Right atrium auricular region (tissue), 2 donors: ENCODE data around the gene MRTFB. TPM values are rescaled to one million over a fixed set of nuclear protein-coding genes. Genes with fewer than 3 reads are reported as not detected.

Experiments used
- DNase-seq: peaks from one replicate; pipeline ENCODE4 v3.0.0-alpha.2; 2019; ENCODE audit warnings: low spot score
- H3K27ac ChIP-seq, 2 donors: fragments of 200-600 bp; sonication (generic); 1 replicate in 1 of 2; 2 replicates in 1 of 2; pipeline ENCODE4 v1.5.1; 2016 to 2019
- H3K27me3 ChIP-seq, 2 donors: fragments of 200-600 bp; sonication (generic); one replicate each; pipeline versions ENCODE4 v1.5.1 to v1.6.0; 2017 to 2019
- H3K36me3 ChIP-seq: fragments of 200-600 bp; sonication (generic); one replicate; pipeline ENCODE4 v1.5.1; 2016
- H3K4me1 ChIP-seq, 2 donors: fragments of 200-600 bp; sonication (generic); one replicate each; pipeline versions ENCODE4 v1.5.1 to v1.6.0; 2017 to 2019
- H3K4me3 ChIP-seq, 2 donors: fragments of 200-600 bp; sonication (generic); 1 replicate in 1 of 2; 2 replicates in 1 of 2; pipeline ENCODE4 v1.5.1; 2017 to 2019; ENCODE audit warnings: mild to moderate bottlenecking in 1 of 2, moderate library complexity in 1 of 2
- H3K9me3 ChIP-seq, 2 donors: fragments of 200-600 bp; sonication (generic); one replicate each; pipeline ENCODE4 v1.5.1; 2019
- total RNA-seq, 2 donors: library from RNA; depleted of rRNA; stranded (reverse); fragments of >200 nt; gene quantifications; one replicate each; pipeline ENCODE4 v1.1.0, GENCODE V29; 2016
- TF ChIP-seq, protein P1 (sequence below), 2 donors: fragments of 200-600 bp; sonication (generic); IDR thresholded peaks; one replicate each; pipeline ENCODE4 v1.5.1; 2019; ENCODE audit warnings: antibody characterized with exemption in 2 of 2

Gene MRTFB
- total RNA-seq, 2 donors from 2014 or later, result 38.6 to 46.5 TPM

DNA sequence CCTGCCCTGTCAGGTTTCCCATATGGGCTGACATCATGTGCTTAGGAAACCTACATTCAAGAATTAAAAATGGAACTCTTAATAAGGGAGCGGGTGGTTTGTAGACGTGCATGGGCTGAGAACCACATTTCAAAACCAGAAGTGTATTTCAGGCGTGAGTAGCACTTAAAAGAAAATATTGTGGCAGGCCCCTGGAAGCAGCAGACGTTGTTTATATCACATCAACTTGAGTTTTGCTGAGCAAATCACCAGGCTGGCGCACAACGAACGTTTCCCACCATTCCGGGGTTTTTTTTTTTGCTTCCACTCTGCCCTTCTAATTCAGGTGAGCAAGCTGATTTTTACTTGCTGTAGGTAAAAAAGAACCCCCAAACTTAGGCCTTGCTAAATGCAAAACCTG, 220.2 kb downstream of the MRTFB start:
- no peaks in the 10 kb centered on the region for H3K36me3 ChIP-seq
- no peak for DNase-seq
- no peak overlapping the region for H3K4me3 ChIP-seq
- no peaks in the 10 kb centered on the region for H3K27me3 ChIP-seq
- TF ChIP-seq, protein P1, sequence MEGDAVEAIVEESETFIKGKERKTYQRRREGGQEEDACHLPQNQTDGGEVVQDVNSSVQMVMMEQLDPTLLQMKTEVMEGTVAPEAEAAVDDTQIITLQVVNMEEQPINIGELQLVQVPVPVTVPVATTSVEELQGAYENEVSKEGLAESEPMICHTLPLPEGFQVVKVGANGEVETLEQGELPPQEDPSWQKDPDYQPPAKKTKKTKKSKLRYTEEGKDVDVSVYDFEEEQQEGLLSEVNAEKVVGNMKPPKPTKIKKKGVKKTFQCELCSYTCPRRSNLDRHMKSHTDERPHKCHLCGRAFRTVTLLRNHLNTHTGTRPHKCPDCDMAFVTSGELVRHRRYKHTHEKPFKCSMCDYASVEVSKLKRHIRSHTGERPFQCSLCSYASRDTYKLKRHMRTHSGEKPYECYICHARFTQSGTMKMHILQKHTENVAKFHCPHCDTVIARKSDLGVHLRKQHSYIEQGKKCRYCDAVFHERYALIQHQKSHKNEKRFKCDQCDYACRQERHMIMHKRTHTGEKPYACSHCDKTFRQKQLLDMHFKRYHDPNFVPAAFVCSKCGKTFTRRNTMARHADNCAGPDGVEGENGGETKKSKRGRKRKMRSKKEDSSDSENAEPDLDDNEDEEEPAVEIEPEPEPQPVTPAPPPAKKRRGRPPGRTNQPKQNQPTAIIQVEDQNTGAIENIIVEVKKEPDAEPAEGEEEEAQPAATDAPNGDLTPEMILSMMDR (IDR thresholded peaks at IDR 0.05), result no peak
- H3K27ac ChIP-seq, result no peak overlapping the region
- H3K9me3 ChIP-seq, result peaks cover 0 to 13% of the 10 kb centered on the region in 2 donors
- peaks cover 0 to 6% of the 10 kb centered on the region in 2 donors for H3K4me1 ChIP-seq

DNA sequence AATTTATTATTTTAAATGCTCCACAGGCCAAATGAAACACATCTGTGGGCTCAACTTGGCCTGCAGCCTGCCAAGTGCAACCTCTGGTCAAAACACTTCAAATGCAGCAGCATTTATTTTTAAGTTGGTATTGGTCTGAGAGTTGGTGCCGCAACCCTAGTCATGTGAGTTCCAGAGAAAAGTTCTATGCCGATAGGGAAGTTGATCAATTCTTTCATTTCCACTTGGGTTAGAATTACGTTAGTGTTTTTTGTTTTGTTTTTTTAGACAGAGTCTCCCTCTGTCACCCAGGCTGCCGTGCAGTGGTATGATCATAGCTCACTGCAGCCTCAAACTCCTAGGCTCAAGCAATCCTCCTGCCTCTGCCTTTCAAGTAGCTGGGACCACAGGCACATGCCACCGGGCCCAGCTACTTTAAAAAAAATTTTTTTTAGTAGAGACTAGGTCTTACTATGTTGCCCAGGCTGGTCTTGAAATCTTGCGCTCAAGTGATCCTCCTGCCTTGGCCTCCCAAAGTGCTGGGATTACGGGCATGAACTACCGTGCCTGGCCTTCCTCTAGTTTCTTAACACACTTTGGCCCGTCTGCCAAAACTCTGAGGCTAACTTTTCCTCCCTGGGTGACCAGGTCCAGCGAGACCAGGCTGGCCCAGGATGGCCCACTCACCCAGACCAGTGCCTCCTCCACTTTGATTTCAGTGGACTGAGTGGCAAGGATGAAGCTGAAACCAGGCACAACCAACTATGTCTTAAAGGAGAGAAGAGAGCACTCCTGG, 221.1 kb downstream of the MRTFB start:
- no peak overlapping the region for H3K4me3 ChIP-seq
- TF ChIP-seq, protein P1 (IDR thresholded peaks at IDR 0.05), result no peak
- no peaks in the 10 kb centered on the region for H3K36me3 ChIP-seq
- no peak overlapping the region for H3K27ac ChIP-seq
- peaks cover 0 to 13% of the 10 kb centered on the region in 2 donors for H3K9me3 ChIP-seq
- DNase-seq, result peak; percentile 58
- no peaks in the 10 kb centered on the region for H3K27me3 ChIP-seq
- H3K4me1 ChIP-seq, result no peaks in the 10 kb centered on the region

DNA sequence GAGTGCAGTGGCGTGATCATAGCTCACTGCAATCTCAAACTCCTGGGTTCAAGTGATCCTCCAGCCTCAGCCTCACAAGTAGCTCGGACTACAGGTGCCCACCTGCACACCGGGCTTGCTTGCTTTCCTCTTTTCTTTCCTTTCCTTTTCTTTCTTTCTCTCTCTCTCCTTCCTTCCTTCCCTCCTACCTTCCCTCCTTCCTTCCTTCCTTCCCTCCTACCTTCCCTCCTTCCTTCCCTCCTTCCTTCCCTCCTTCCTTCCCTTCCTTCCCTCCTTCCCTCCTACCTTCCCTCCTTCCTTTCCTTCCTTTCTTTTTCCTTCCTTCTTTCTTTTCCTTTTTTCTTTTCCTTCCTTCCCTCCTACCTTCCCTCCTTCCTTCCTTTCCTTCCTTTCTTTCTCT, 225.5 kb downstream of the MRTFB start:
- Histone ChIP-seq H3K27ac (no peak overlapping the region), H3K9me3 (no peaks in the 10 kb centered on the region), H3K4me1 (peaks cover 0 to 11% of the 10 kb centered on the region in 2 donors), H3K27me3 (no peaks in the 10 kb centered on the region), H3K4me3 (no peak overlapping the region), H3K36me3 (no peaks in the 10 kb centered on the region)
- TF ChIP-seq, protein P1 (IDR thresholded peaks at IDR 0.05), result no peak
- DNase-seq, result no peak

DNA sequence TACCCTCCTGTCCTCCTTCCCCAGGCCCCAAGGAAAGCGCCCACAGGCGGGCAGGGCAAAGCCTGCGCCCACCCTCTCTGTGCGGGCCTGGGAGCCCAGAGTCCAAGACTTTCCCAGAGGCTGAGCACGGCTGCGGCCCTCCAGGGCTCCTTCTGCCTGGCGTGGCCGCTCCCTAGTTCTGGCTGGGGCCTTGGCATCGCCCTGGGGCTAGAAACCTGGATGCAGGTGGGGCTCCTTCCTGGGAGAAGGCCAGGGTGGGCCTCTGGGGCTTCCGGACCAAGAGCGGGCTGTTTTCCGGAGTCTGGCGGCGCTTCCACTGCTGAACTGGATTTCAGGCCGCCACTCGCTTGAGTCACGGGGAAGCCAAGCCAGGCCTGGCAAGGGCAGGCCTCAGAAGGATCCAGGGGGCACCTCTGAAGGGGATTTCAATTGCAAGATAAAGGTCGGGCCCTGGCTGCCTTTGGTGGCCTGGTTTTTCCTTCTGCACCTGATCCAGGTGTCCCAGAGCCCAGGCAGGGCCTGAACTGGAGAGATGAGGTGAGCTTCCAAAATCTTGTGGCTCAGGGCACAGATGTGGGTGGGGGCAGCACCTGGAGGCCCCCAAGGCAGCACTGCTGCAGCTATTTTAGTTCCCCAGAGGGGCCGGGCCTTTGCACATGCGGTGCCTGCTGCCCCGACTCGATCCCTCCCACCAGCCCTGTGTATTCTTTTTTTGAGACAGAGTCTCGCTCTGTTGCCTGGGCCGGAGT, 227.4 kb downstream of the MRTFB start:
- Histone ChIP-seq H3K27ac (no peak overlapping the region), H3K9me3 (no peaks in the 10 kb centered on the region), H3K4me3 (no peak overlapping the region), H3K4me1 (peaks cover 0 to 15% of the 10 kb centered on the region in 2 donors), H3K27me3 (no peaks in the 10 kb centered on the region), H3K36me3 (no peaks in the 10 kb centered on the region)
- DNase-seq, result no peak
- TF ChIP-seq, protein P1 (IDR thresholded peaks at IDR 0.05), result no peak

DNA sequence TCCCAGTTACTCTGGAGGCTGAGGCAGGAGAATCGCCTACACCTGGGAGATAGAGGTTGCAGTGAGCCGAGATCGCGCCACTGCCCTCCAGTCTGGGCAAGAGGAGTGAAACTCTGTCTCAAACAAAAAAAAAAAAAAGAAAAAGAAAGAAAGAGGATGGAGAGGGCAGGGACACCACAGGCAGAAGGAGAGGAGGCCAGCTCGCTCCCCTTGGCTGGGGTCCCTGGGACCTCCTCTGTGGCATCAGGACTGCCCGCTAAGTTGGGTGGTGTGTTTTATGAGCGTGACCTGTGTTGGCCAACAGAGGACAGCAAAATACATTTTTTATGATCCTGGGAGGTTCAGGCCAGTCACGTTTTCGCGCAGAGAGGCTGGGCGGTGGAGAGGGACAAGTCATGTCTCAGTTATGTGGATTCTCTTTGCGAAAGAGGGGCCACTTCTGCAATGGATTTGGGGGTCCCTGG, 229.6 kb downstream of the MRTFB start:
- Histone ChIP-seq H3K9me3 (no peaks in the 10 kb centered on the region), H3K4me1 (peaks cover 0 to 19% of the 10 kb centered on the region in 2 donors), H3K27ac (peak overlapping the region; percentile 73 to 74), H3K4me3 (peak overlapping the region; percentile 66 to 96), H3K27me3 (no peaks in the 10 kb centered on the region), H3K36me3 (no peaks in the 10 kb centered on the region)
- TF ChIP-seq, protein P1 (IDR thresholded peaks at IDR 0.05), result peak in 1 of 2 donors; percentile 77
- peak; percentile 90 for DNase-seq
